ENCODE results near the gene ZNHIT3.

ZNHIT3 gene

GRCh38 chr17:36505171-36505570 is 18.7 kb downstream of the ZNHIT3 start:
- Histone ChIP-seq H3K36me3 (ENCODE audit: insufficient read depth, low read length) (peaks cover 76% of the 10 kb centered on the region; the same call in 1 of the 2 replicates), H3K4me2 (ENCODE audit: low read depth, low read length, poor library complexity, severe bottlenecking) (no peak overlapping the region), H3K9me3 (ENCODE audit: insufficient read depth, low read depth, low read length) (no peaks in the 10 kb centered on the region), H3K9ac (ENCODE audit: low read depth, low read length, poor library complexity, severe bottlenecking) (no peak overlapping the region), H3K79me2 (ENCODE audit: insufficient read depth, low read length) (no peaks in the 10 kb centered on the region), H2AFZ (ENCODE audit: low read length) (no peak overlapping the region), H4K20me1 (ENCODE audit: insufficient read depth, low read length, poor library complexity, severe bottlenecking) (no peaks in the 10 kb centered on the region), H3K4me1 (ENCODE audit: insufficient read depth, low read length, poor library complexity, severe bottlenecking) (no peaks in the 10 kb centered on the region), H3K4me3 (ENCODE audit: low read length, poor library complexity, severe bottlenecking) (no peak overlapping the region), H3F3A (ENCODE audit: low read depth) (no peaks in the 10 kb centered on the region), H3K27me3 (ENCODE audit: insufficient read depth, low read length, poor library complexity, severe bottlenecking) (no peaks in the 10 kb centered on the region), H3K9me2 (replicated peaks; ENCODE audit: low read depth, low read length) (no peaks in the 10 kb centered on the region)
- no peak for TF ChIP-seq EZH2phosphoT487 (IDR thresholded peaks at IDR 0.05; ENCODE audit: borderline replicate concordance)
- no peak for TF ChIP-seq CTCF (conservative IDR thresholded peaks at IDR 0.05; ENCODE audit: low read length)

- H3K27me3 ChIP-seq (ENCODE audit: insufficient read depth, low read length, poor library complexity, severe bottlenecking) = no peaks in the 10 kb centered on the region
- TF ChIP-seq CTCF (conservative IDR thresholded peaks at IDR 0.05; ENCODE audit: low read length) (no peak), EZH2phosphoT487 (IDR thresholded peaks at IDR 0.05; ENCODE audit: borderline replicate concordance) (no peak)
- H3K9me3 ChIP-seq (ENCODE audit: insufficient read depth, low read depth, low read length) = no peaks in the 10 kb centered on the region
- H3K4me3 ChIP-seq (ENCODE audit: low read length, poor library complexity, severe bottlenecking) = no peak overlapping the region
- no peaks in the 10 kb centered on the region for H3F3A ChIP-seq (ENCODE audit: low read depth)
- no peak overlapping the region for H3K4me2 ChIP-seq (ENCODE audit: low read depth, low read length, poor library complexity, severe bottlenecking)
- no peaks in the 10 kb centered on the region for H3K79me2 ChIP-seq (ENCODE audit: insufficient read depth, low read length)
- H3K9me2 ChIP-seq (replicated peaks; ENCODE audit: low read depth, low read length) = no peaks in the 10 kb centered on the region
- H3K36me3 ChIP-seq (ENCODE audit: insufficient read depth, low read length) = peaks cover 74% of the 10 kb centered on the region; the same call in 1 of the 2 replicates
- H3K4me1 ChIP-seq (ENCODE audit: insufficient read depth, low read length, poor library complexity, severe bottlenecking) = no peaks in the 10 kb centered on the region
- H3K9ac ChIP-seq (ENCODE audit: low read depth, low read length, poor library complexity, severe bottlenecking) = no peak overlapping the region
- H4K20me1 ChIP-seq (ENCODE audit: insufficient read depth, low read length, poor library complexity, severe bottlenecking) = no peaks in the 10 kb centered on the region
- H2AFZ ChIP-seq (ENCODE audit: low read length) = no peak overlapping the region
These were observed 19.9 kb downstream of the ZNHIT3 start for GRCh38 chr17:36506249-36506826.

GRCh38 chr17:36506831-36507230 is 20.4 kb downstream of the ZNHIT3 start:
- H3K4me2 ChIP-seq (ENCODE audit: low read depth, low read length, poor library complexity, severe bottlenecking) = no peak overlapping the region
- H3K36me3 ChIP-seq (ENCODE audit: insufficient read depth, low read length) = peaks cover 72% of the 10 kb centered on the region; the same call in 1 of the 2 replicates
- no peaks in the 10 kb centered on the region for H3K9me3 ChIP-seq (ENCODE audit: insufficient read depth, low read depth, low read length)
- H3K9ac ChIP-seq (ENCODE audit: low read depth, low read length, poor library complexity, severe bottlenecking) = no peak overlapping the region
- H4K20me1 ChIP-seq (ENCODE audit: insufficient read depth, low read length, poor library complexity, severe bottlenecking) = no peaks in the 10 kb centered on the region
- no peaks in the 10 kb centered on the region for H3F3A ChIP-seq (ENCODE audit: low read depth)
- no peaks in the 10 kb centered on the region for H3K9me2 ChIP-seq (replicated peaks; ENCODE audit: low read depth, low read length)
- no peak overlapping the region for H3K4me3 ChIP-seq (ENCODE audit: low read length, poor library complexity, severe bottlenecking)
- H3K27me3 ChIP-seq (ENCODE audit: insufficient read depth, low read length, poor library complexity, severe bottlenecking) = no peaks in the 10 kb centered on the region
- H2AFZ ChIP-seq (ENCODE audit: low read length) = no peak overlapping the region
- no peaks in the 10 kb centered on the region for H3K79me2 ChIP-seq (ENCODE audit: insufficient read depth, low read length)
- TF ChIP-seq EZH2phosphoT487 (IDR thresholded peaks at IDR 0.05; ENCODE audit: borderline replicate concordance) (no peak), CTCF (conservative IDR thresholded peaks at IDR 0.05; ENCODE audit: low read length) (no peak)
- H3K4me1 ChIP-seq (ENCODE audit: insufficient read depth, low read length, poor library complexity, severe bottlenecking) = no peaks in the 10 kb centered on the region
